Fibroblast of peridontal ligament (primary cell): ENCODE measurements around the gene AMY2A.
"Not testable (repeated sequence)": the region's sequence is repeated elsewhere in the genome, so short reads cannot be mapped to it uniquely, and the experiment has no call there.

Experiments used
- DNase-seq: peaks from one replicate; pipeline ENCODE4 v3.0.0-alpha.2; 2010; ENCODE audit errors: extremely low read depth

AMY2A gene

GRCh38 chr1:103616994-103617477 lies at the start of gene AMY2A:
TSS of gene AMY2A (plus strand) at chr1:103617427. CDS start at chr1:103617441, 14 bp downstream.
- not testable (repeated sequence) for DNase-seq

- DNase-seq = no peak
These were observed 47.7 kb upstream of the AMY2A start for GRCh38 chr1:103569493-103569892.

- DNase-seq = not testable (repeated sequence)
These were observed 45.9 kb upstream of the AMY2A start, which contains the start of gene AMY2B for GRCh38 chr1:103571289-103571688. TSS of gene AMY2B (plus strand) at chr1:103571589. CDS start at chr1:103571603, 14 bp downstream.

GRCh38 chr1:103576065-103576464 lies 41.2 kb upstream of the AMY2A start:
- no peak for DNase-seq

GRCh38 chr1:103576784-103577183 lies 40.4 kb upstream of the AMY2A start:
- DNase-seq = not testable (repeated sequence)

GRCh38 chr1:103582464-103582863 lies 34.8 kb upstream of the AMY2A start:
- no peak for DNase-seq

GRCh38 chr1:103583887-103584286 lies 33.3 kb upstream of the AMY2A start:
- no peak for DNase-seq

GRCh38 chr1:103584537-103584936 lies 32.7 kb upstream of the AMY2A start:
- no peak for DNase-seq

- not testable (repeated sequence) for DNase-seq
These were observed 14.5 kb upstream of the AMY2A start for GRCh38 chr1:103602740-103603139.

GRCh38 chr1:103616362-103616761 lies 865 bp upstream of the AMY2A start:
- DNase-seq = no peak

GRCh38 chr1:103627436-103627835 lies 10.2 kb downstream of the AMY2A start:
- not testable (repeated sequence) for DNase-seq

- not testable (repeated sequence) for DNase-seq
These were observed 24.0 kb downstream of the AMY2A start for GRCh38 chr1:103641194-103641593.

GRCh38 chr1:103643908-103644307 lies 26.7 kb downstream of the AMY2A start:
- DNase-seq = not testable (repeated sequence)

- DNase-seq = not testable (repeated sequence)
These were observed 33.1 kb downstream of the AMY2A start for GRCh38 chr1:103650305-103650704.

- DNase-seq = not testable (repeated sequence)
These were observed 33.7 kb downstream of the AMY2A start for GRCh38 chr1:103650889-103651288.

- DNase-seq = not testable (repeated sequence)
These were observed 36.9 kb downstream of the AMY2A start for GRCh38 chr1:103654133-103654532.

GRCh38 chr1:103655460-103655859 lies 38.2 kb downstream of the AMY2A start, which contains the start of gene AMY1A:
TSS of gene AMY1A (plus strand) at chr1:103655760. CDS start at chr1:103656331, 571 bp downstream.
- not testable (repeated sequence) for DNase-seq
